ENCODE data around the gene EXOC6B. TPM values are rescaled to one million over a fixed set of nuclear protein-coding genes. Genes with fewer than 3 reads are reported as not detected.
A peak's percentile ranks its signal among the peaks of the same experiment; 100 is the strongest.

EXOC6B gene
- total RNA-seq, 2 experiments from 2014 or later = 16.9 to 17.5 TPM

DNA sequence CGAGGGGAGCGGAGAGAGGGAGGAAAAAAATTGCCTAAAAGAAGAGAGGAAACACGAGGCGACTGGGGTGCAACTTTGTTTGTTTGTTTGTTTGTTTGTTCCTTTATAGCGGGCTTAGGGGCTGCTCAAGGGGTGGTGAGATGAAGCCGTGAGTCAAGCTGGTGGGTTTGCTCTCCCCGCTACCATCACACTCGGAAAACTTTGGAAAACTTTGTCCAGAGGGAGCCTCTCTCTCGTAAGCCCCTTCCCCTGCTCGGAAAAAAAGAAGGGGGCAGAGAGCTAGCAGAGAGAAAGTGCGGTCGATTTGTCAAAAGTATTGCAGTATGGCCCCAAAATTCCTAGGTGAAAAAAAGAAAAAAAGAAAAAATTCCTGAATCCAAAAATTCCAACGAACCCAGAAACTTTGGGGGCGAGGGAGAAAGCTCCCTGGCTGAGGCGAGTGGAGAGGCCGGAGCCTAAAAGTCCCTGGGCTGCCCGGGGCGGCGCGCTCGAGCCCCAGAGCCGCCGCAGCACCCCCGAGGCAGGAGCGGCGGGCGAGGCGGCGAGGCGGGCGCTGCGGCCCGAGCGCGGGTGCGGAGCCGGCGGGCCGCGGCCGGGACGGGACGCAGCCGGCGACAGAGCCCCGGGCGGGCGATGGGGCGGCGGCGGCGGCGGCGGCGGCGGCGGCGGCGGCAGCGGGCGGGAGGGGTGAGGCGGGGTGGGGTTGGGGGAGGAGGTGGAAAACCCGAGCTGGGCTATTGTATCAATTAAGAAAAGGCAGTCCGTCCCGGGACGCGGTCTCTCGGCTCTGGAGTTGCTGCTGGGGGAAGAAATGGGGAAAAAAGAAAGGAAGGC is 677.6 kb downstream of the EXOC6B start:
- H3K36me3 Mint-ChIP-seq (ENCODE audit: low read depth) = no peaks in the 10 kb centered on the region
- ChIA-PET POLR2A (no interaction called here), CTCF (no interaction called here)
- peak overlapping the region; percentile 24 for H3K4me3 ChIP-seq (ENCODE audit: low read length)
- H3K36me3 ChIP-seq (ENCODE audit: insufficient read depth, low read length) = no peaks in the 10 kb centered on the region
- intact Hi-C loops (cut with DNase I, micrococcal nuclease) = no loop called here
- peaks cover 48% of the 10 kb centered on the region for H3K4me1 Mint-ChIP-seq (ENCODE audit: low read depth)
- ATAC-seq (ENCODE audit: poor library complexity) (no peak), DNase-seq (no peak)
- H3K27ac ChIP-seq (ENCODE audit: low read depth in 1 of 2, low read length in 2 of 2) = no peak overlapping the region
- no peaks in the 10 kb centered on the region for H3K9me3 Mint-ChIP-seq
- peaks cover 53% of the 10 kb centered on the region for H3K4me1 ChIP-seq (ENCODE audit: insufficient read depth, low read length)
- H3K27me3 Mint-ChIP-seq = peaks cover 86% of the 10 kb centered on the region
- H3K4me3 Mint-ChIP-seq = peak overlapping the region; percentile 88
- TF ChIP-seq, protein P1, sequence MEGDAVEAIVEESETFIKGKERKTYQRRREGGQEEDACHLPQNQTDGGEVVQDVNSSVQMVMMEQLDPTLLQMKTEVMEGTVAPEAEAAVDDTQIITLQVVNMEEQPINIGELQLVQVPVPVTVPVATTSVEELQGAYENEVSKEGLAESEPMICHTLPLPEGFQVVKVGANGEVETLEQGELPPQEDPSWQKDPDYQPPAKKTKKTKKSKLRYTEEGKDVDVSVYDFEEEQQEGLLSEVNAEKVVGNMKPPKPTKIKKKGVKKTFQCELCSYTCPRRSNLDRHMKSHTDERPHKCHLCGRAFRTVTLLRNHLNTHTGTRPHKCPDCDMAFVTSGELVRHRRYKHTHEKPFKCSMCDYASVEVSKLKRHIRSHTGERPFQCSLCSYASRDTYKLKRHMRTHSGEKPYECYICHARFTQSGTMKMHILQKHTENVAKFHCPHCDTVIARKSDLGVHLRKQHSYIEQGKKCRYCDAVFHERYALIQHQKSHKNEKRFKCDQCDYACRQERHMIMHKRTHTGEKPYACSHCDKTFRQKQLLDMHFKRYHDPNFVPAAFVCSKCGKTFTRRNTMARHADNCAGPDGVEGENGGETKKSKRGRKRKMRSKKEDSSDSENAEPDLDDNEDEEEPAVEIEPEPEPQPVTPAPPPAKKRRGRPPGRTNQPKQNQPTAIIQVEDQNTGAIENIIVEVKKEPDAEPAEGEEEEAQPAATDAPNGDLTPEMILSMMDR (IDR thresholded peaks at IDR 0.05) = no peak
- H3K9me3 ChIP-seq (ENCODE audit: control insufficient read depth in 1 of 2, insufficient read depth in 1 of 2, low read length in 2 of 2) = peaks cover 0 to 36% of the 10 kb centered on the region in 2 experiments
- H3K27ac Mint-ChIP-seq = no peak overlapping the region
- H3K27me3 ChIP-seq (ENCODE audit: control insufficient read depth in 1 of 2, insufficient read depth in 2 of 2, low read length in 2 of 2) = peaks cover 64 to 83% of the 10 kb centered on the region in 2 experiments

DNA sequence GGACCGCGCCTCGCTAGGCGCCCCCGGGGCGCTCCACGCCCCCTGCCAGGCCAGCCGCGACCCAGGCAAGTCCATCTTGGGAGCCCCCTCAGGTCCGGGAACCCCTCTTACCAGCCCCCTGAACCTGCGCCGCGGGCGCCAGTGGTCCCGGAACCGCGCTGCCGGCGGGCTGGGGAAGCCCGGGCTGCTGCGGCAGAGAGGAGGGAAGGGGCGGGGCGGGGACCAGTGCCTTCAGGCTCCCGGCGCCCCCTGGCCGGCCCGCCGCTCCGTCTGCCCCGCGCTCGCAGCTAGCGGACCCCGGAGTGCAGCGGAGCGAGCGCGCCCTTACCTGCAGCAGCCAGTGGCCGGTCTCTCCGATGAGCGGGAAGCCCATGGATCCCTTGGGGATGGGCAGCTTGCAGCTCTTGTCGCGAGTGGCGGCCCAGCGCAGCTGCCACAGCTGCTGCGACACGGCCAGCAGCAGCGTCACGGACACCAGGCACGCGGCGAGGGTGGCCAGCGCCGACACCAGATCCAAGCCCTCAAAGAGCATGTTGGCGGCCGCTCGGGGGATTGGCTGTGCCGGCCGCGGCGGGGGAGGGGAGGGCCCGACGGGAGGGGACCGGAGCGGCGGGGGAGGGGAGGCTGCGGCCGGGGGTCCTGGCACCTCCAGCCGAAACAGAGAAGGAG is 678.4 kb downstream of the EXOC6B start, which contains the start of gene CYP26B1:
Gene CYP26B1, minus strand, starts transcription at position 560 of the 669 bp plus-strand sequence. Its CDS starts 28 bp downstream, at position 532.
- peak within 1 kb of the TSS; percentile 24 for H3K4me3 ChIP-seq (ENCODE audit: low read length)
- Mint-ChIP-seq H3K9me3 (no peaks in the 10 kb centered on the region), H3K27me3 (peaks cover 81% of the 10 kb centered on the region), H3K4me1 (ENCODE audit: low read depth) (peaks cover 48% of the 10 kb centered on the region), H3K4me3 (peak within 1 kb of the TSS; percentile 88), H3K27ac (no peak within 1 kb of the TSS), H3K36me3 (ENCODE audit: low read depth) (no peaks in the 10 kb centered on the region)
- POLR2A ChIA-PET = no interaction called here
- CTCF ChIA-PET = no interaction called here
- peaks cover 0 to 41% of the 10 kb centered on the region in 2 experiments for H3K9me3 ChIP-seq (ENCODE audit: control insufficient read depth in 1 of 2, insufficient read depth in 1 of 2, low read length in 2 of 2)
- peaks cover 53% of the 10 kb centered on the region for H3K4me1 ChIP-seq (ENCODE audit: insufficient read depth, low read length)
- DNase-seq = peak in 1 of 14 experiments; percentile 32
- TF ChIP-seq, protein P1 (IDR thresholded peaks at IDR 0.05) = no peak
- ATAC-seq (ENCODE audit: poor library complexity) = no peak
- no peaks in the 10 kb centered on the region for H3K36me3 ChIP-seq (ENCODE audit: insufficient read depth, low read length)
- H3K27ac ChIP-seq (ENCODE audit: low read depth in 1 of 2, low read length in 2 of 2) = no peak within 1 kb of the TSS
- H3K27me3 ChIP-seq (ENCODE audit: control insufficient read depth in 1 of 2, insufficient read depth in 2 of 2, low read length in 2 of 2) = peaks cover 68 to 76% of the 10 kb centered on the region in 2 experiments
- intact Hi-C loops (cut with DNase I, micrococcal nuclease) = no loop called here

DNA sequence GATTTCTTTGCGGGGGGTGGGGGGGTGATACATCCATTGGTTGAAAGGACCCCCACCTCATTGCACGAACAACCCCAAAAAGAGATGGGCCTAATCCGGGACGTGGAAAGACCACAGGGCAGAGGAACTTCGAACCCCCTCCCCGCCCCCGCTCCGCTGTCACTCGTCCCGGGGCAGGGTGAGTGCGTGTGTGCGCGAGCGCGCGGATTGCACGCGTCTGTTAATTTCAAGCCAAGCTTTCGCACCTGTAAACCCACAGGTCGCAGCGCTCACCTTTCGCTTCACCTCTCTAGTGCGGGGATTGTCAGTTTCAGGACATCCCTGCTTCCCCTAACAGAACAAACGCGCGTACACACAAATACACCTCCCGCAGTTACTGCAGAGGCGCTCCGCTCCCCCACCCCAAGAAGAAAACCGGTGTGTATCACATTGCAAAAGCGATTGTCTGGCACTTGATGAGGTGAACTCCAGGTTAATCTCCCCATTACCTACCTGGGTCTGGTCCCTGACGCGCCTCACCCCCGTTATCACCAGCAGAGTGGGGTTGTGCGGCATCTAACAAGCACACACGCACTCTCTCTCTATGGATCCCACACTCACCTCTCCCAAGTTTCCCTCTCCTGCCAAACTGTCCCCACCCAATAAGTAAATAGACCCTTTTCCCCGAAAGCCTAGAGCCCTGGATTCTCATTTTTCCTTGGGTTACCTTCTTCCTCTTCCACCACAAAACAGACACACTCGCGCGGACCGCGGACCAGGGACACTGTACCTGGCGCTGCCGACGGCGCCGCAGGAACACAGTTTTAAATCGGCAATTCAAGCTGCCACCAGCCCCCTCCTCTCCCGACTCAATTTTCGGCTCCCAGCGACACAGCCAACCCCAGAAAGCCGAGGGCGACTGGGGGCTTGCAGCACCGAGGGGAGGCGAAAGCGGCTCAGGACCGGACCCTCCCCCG is 679.2 kb downstream of the EXOC6B start:
- H3K4me3 ChIP-seq (ENCODE audit: low read length) = no peak overlapping the region
- H3K4me1 ChIP-seq (ENCODE audit: insufficient read depth, low read length) = peaks cover 53% of the 10 kb centered on the region
- ATAC-seq (ENCODE audit: poor library complexity) (no peak), DNase-seq (peak in 1 of 14 experiments; percentile 29)
- Mint-ChIP-seq H3K9me3 (no peaks in the 10 kb centered on the region), H3K27ac (no peak overlapping the region), H3K27me3 (peaks cover 75% of the 10 kb centered on the region), H3K4me1 (ENCODE audit: low read depth) (peaks cover 48% of the 10 kb centered on the region), H3K36me3 (ENCODE audit: low read depth) (no peaks in the 10 kb centered on the region), H3K4me3 (peak overlapping the region; percentile 67)
- CTCF ChIA-PET = no interaction called here
- H3K36me3 ChIP-seq (ENCODE audit: insufficient read depth, low read length) = no peaks in the 10 kb centered on the region
- H3K27ac ChIP-seq (ENCODE audit: low read depth in 1 of 2, low read length in 2 of 2) = no peak overlapping the region
- peaks cover 68 to 72% of the 10 kb centered on the region in 2 experiments for H3K27me3 ChIP-seq (ENCODE audit: control insufficient read depth in 1 of 2, insufficient read depth in 2 of 2, low read length in 2 of 2)
- intact Hi-C loops (cut with DNase I, micrococcal nuclease) = no loop called here
- peaks cover 0 to 41% of the 10 kb centered on the region in 2 experiments for H3K9me3 ChIP-seq (ENCODE audit: control insufficient read depth in 1 of 2, insufficient read depth in 1 of 2, low read length in 2 of 2)
- POLR2A ChIA-PET = no interaction called here
- TF ChIP-seq, protein P1 (IDR thresholded peaks at IDR 0.05) = no peak
